ENCODE results near the gene SMCO2. TPM values are rescaled to one million over a fixed set of nuclear protein-coding genes. Genes with fewer than 3 reads are reported as not detected.

SMCO2 gene
- total and polyA plus RNA-seq, 2 of the 13 experiments (the other 11 are each of a cell fraction or from before 2014, with no cell fraction given): 0.15 TPM; not detected in 1

DNA sequence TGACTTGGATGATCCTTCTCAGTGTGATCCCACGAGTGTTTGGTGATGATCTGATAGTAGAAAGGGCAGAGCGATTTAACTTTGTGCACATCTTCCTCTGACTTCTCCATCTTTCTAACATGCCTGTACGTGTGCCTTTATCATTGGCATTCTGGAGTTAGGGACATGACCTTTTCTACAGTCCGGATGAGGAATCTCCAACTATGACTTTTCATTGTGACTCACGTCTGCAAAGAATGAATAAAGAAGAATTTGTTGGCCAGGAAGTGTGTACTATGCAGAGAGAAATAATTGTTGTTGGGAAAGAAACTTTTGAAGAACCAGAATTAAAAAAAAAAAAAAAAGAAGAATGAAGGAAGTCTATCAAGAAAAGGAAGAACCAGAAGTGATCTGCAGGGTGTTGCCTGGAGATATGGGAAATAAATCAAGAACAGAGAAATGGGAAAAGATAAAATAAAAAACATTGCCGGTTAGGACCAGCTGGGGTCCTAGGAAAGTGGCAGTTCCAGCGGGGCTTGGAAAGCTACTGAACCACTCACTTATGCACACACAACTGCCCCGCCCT, 102.8 kb downstream of the SMCO2 start:
- intact Hi-C loops (cut with micrococcal nuclease; ENCODE audit: unreplicated experiment) (loop anchor here (1.0 to 5.0 kb wide), 2 partner anchors 25 to 88 kb away; partner anchors contain the start of gene PPFIBP1), in situ Hi-C loops (cut with HindIII; ENCODE audit: extremely low pct_ligation_motif_present, low pct_unique_long_range_greater_than_20kb) (no loop called here)
- H3K9me3 ChIP-seq (ENCODE audit: low read length): no peaks in the 10 kb centered on the region
- H4K20me1 ChIP-seq (ENCODE audit: insufficient read depth, low read length): no peaks in the 10 kb centered on the region
- FAIRE-seq (no peak), DNase-seq (ENCODE audit: low spot score) (peak; percentile 52), ATAC-seq (peak; percentile 13)
- H3K4me1 ChIP-seq (ENCODE audit: insufficient read depth, low read length): peaks cover 87% of the 10 kb centered on the region
- peak overlapping the region; percentile 56 for H3K9ac ChIP-seq (ENCODE audit: insufficient read depth, low read depth, low read length)
- no peaks in the 10 kb centered on the region for H3K36me3 ChIP-seq (replicated peaks in 1 of 2; ENCODE audit: control insufficient read depth in 1 of 2, insufficient read depth in 2 of 2, low read length in 2 of 2)
- WGBS (ENCODE audit: low lambda C conversion rate): 3% methylated on average over 8 of the region's 8 CpGs
- ChIA-PET CTCF (ENCODE audit: low intra/inter-chr PET ratio, low total read pairs) (no interaction called here), POLR2A (interaction anchor here (0.9 to 5.1 kb wide), 2 partner anchors 10 to 25 kb away, joined by 4 to 65 read pairs; partner anchors contain the start of gene PPFIBP1)
- no peak for TF ChIP-seq ZFP91 (CRISPR knock-in tag; IDR thresholded peaks at IDR 0.05; ENCODE audit: borderline replicate concordance)
- TF ChIP-seq ZNF253 (CRISPR knock-in tag; IDR thresholded peaks at IDR 0.05; ENCODE audit: borderline replicate concordance): no peak
- TF ChIP-seq ZNF615 (CRISPR knock-in tag; IDR thresholded peaks at IDR 0.05; ENCODE audit: borderline replicate concordance): 0 out of 2 replicates have a peak, but pooled peaks have one; percentile 30
- TF ChIP-seq, protein P1, sequence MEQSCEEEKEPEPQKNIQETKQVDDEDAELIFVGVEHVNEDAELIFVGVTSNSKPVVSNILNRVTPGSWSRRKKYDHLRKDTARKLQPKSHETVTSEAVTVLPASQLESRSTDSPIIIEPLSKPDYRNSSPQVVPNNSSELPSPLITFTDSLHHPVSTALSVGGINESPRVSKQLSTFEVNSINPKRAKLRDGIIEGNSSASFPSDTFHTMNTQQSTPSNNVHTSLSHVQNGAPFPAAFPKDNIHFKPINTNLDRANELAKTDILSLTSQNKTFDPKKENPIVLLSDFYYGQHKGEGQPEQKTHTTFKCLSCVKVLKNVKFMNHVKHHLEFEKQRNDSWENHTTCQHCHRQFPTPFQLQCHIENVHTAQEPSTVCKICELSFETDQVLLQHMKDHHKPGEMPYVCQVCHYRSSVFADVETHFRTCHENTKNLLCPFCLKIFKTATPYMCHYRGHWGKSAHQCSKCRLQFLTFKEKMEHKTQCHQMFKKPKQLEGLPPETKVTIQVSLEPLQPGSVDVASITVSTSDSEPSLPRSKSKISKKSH (CRISPR knock-in tag; IDR thresholded peaks at IDR 0.05; ENCODE audit: borderline replicate concordance): no peak
- TF ChIP-seq, protein P2, sequence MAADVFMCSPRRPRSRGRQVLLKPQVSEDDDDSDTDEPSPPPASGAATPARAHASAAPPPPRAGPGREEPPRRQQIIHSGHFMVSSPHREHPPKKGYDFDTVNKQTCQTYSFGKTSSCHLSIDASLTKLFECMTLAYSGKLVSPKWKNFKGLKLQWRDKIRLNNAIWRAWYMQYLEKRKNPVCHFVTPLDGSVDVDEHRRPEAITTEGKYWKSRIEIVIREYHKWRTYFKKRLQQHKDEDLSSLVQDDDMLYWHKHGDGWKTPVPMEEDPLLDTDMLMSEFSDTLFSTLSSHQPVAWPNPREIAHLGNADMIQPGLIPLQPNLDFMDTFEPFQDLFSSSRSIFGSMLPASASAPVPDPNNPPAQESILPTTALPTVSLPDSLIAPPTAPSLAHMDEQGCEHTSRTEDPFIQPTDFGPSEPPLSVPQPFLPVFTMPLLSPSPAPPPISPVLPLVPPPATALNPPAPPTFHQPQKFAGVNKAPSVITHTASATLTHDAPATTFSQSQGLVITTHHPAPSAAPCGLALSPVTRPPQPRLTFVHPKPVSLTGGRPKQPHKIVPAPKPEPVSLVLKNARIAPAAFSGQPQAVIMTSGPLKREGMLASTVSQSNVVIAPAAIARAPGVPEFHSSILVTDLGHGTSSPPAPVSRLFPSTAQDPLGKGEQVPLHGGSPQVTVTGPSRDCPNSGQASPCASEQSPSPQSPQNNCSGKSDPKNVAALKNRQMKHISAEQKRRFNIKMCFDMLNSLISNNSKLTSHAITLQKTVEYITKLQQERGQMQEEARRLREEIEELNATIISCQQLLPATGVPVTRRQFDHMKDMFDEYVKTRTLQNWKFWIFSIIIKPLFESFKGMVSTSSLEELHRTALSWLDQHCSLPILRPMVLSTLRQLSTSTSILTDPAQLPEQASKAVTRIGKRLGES (CRISPR knock-in tag; IDR thresholded peaks at IDR 0.05; ENCODE audit: borderline replicate concordance): 0 out of 2 replicates have a peak, but pooled peaks have one; percentile 48
- no peak for TF ChIP-seq ZNF275 (CRISPR knock-in tag; IDR thresholded peaks at IDR 0.05; ENCODE audit: borderline replicate concordance)
- 0 out of 2 replicates have a peak, but pooled peaks have one; percentile 42 for TF ChIP-seq ZNF775 (CRISPR knock-in tag; IDR thresholded peaks at IDR 0.05; ENCODE audit: borderline replicate concordance)
- 0 out of 2 replicates have a peak, but pooled peaks have one; percentile 24 for TF ChIP-seq ZFY (CRISPR knock-in tag; IDR thresholded peaks at IDR 0.05)
- peak; percentile 26; the same call in 1 of the 2 replicates for TF ChIP-seq RARA (CRISPR knock-in tag; IDR thresholded peaks at IDR 0.05)
- no peak for TF ChIP-seq ZBTB20 (CRISPR knock-in tag; IDR thresholded peaks at IDR 0.05; ENCODE audit: borderline replicate concordance, low read depth)
- 0 out of 2 replicates have a peak, but pooled peaks have one; percentile 30 for TF ChIP-seq NR1H2 (CRISPR knock-in tag; IDR thresholded peaks at IDR 0.05; ENCODE audit: borderline replicate concordance, low read depth)
- peak in 1 of 2 experiments; percentile 32; a peak in 1 of 4 replicates for TF ChIP-seq POLR2A (IDR thresholded peaks at IDR 0.05; ENCODE audit: insufficient read depth in 1 of 2, low read depth in 2 of 2, low read length in 2 of 2)
- H2AFZ ChIP-seq (ENCODE audit: low read length): no peak overlapping the region
- no peaks in the 10 kb centered on the region for H3K27me3 ChIP-seq (ENCODE audit: control insufficient read depth in 1 of 2, insufficient read depth in 2 of 2, low read length in 2 of 2)
- peaks cover 25% of the 10 kb centered on the region for H3K79me2 ChIP-seq (ENCODE audit: insufficient read depth, low read length)
- peak overlapping the region; percentile 86 for H3K27ac ChIP-seq (ENCODE audit: extremely low read length, insufficient read depth, low read length)
- BruUV-seq (replicated peaks): no TSS peak
- H3K4me2 ChIP-seq (ENCODE audit: low read depth, low read length): peak overlapping the region; percentile 69
- peak overlapping the region; percentile 11 to 57 (median 54); a peak in 4 of 6 replicates for H3K4me3 ChIP-seq (replicated peaks in 1 of 3; ENCODE audit: insufficient read depth in 1 of 3, low read depth in 2 of 3, low read length in 3 of 3)

All from HepG2 (cell line).